Natural killer cell (primary cell): Measurements from ENCODE around the gene SNAP29. TPM values are rescaled to one million over a fixed set of nuclear protein-coding genes. Genes with fewer than 3 reads are reported as not detected.

ENCODE experiments used
- ATAC-seq, 3 donors: fragments of 150-1000 bp in 2 of 3; fragments of 200-7000 bp in 1 of 3; cut with Tn5 transposase; 1 replicate in 1 of 3; 2 replicates in 2 of 3; pipeline ENCODE4 v1.10.0; 2021; ENCODE audit warnings: mild to moderate bottlenecking in 2 of 3, moderate library complexity in 2 of 3
- DNase-seq, 2 donors: peaks; one replicate each; pipeline versions ENCODE4 v3.0.0 to v3.0.0-alpha.2; 2013 to 2021; ENCODE audit warnings: mixed read lengths in 1 of 2
- H3K27ac ChIP-seq: one replicate; pipeline ENCODE4 v1.5.1; 2013; ENCODE audit warnings: mild to moderate bottlenecking, low read length
- H3K27me3 ChIP-seq: one replicate; pipeline ENCODE4 v1.6.1; 2013; ENCODE audit warnings: low read length; ENCODE audit not compliant: control insufficient read depth, insufficient read depth
- H3K36me3 ChIP-seq: one replicate; pipeline ENCODE4 v1.6.1; 2013; ENCODE audit warnings: low read length; ENCODE audit not compliant: control insufficient read depth, insufficient read depth
- H3K4me1 ChIP-seq: one replicate; pipeline ENCODE4 v1.6.1; 2013; ENCODE audit warnings: low read length; ENCODE audit not compliant: control insufficient read depth, insufficient read depth
- H3K4me3 ChIP-seq: one replicate; pipeline ENCODE4 v1.5.1; 2013; ENCODE audit warnings: low read length
- H3K9me3 ChIP-seq: one replicate; pipeline ENCODE4 v1.6.1; 2013; ENCODE audit warnings: low read length; ENCODE audit not compliant: control insufficient read depth, insufficient read depth
- H3K27ac Mint-ChIP-seq, 2 donors: one replicate each; pipeline ENCODE4 v1.8.0; 2022; ENCODE audit warnings: mild to moderate bottlenecking in 2 of 2, mixed read lengths in 2 of 2, moderate library complexity in 1 of 2
- H3K27me3 Mint-ChIP-seq, 2 donors: one replicate each; pipeline ENCODE4 v1.8.0; 2022; ENCODE audit warnings: low read depth in 2 of 2, mixed read lengths in 2 of 2
- H3K36me3 Mint-ChIP-seq: one replicate; pipeline ENCODE4 v1.8.0; 2022; ENCODE audit warnings: mixed read lengths
- H3K4me1 Mint-ChIP-seq, 2 donors: one replicate each; pipeline ENCODE4 v1.8.0; 2022; ENCODE audit warnings: mixed read lengths in 2 of 2
- H3K4me3 Mint-ChIP-seq: one replicate; pipeline ENCODE4 v1.8.0; 2022; ENCODE audit warnings: mild to moderate bottlenecking, moderate library complexity, mixed read lengths
- H3K9me3 Mint-ChIP-seq, 2 donors: one replicate each; pipeline ENCODE4 v1.8.0; 2022; ENCODE audit warnings: mixed read lengths in 2 of 2
- CTCF ChIP-seq: fragments of 200-600 bp; IDR thresholded peaks from one replicate; pipeline ENCODE4 v1.8.0; 2022; ENCODE audit warnings: antibody characterized with exemption
- WGBS: methylation state at CpG from one replicate; pipeline ENCODE4 v1.1.7; 2013; ENCODE audit warnings: missing lambda C conversion rate; ENCODE audit not compliant: insufficient coverage; 5-methylcytosine and 5-hydroxymethylcytosine counted together
- intact Hi-C: fragments of 100-400 bp; cut with micrococcal nuclease; formaldehyde crosslinking; loops from one replicate; pipeline ENCODE4 v1.14.2; 2022
- total RNA-seq, 4 donors: library from RNA; stranded (reverse); fragments of 120-200 nt in 1 of 4; gene quantifications; one replicate each; pipeline versions ENCODE4 v1.2.3 to v1.2.4, GENCODE V29; 2013 to 2022

SNAP29 gene
- 10 to 100 TPM; 35.1 to 40.3 (median 36.8) TPM for total RNA-seq
- 28.8 TPM for total RNA-seq (2013)

DNA sequence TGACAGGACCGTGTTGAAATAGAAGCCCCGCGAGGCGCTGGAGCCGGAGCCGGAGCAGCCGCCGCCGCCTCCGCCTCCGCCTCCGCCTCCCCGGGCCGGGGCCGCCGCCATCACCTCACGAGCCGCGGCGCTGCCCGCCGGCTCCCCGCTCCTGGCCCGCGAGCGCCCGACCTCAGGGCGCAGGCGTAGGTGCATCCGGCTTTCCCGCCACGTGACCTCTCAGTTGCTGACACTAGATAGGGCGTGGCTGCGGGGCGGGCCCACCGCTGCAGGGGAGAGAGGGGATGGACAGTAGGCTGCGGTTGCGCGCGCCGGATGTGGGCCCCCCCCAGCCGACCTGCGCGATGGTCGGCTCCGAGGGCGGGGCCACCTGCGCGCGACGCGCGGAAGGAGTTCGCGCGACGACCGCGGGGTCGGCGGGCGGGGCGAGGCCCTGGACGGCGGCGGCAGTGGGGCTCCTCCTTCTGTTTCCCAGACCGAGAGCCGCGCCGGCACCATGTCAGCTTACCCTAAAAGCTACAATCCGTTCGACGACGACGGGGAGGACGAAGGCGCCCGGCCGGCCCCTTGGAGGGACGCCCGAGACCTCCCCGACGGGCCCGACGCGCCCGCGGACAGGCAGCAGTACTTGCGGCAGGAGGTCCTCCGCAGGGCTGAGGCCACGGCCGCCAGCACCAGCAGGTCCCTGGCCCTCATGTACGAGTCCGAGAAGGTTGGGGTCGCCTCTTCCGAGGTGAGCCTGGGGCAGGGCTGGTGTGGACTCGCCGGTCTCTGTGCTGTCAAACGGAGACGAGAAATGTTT, at the start of gene SNAP29, which contains the start of gene PI4KA:
TSS of gene SNAP29 (plus strand) at position 393 of the 802 bp plus-strand sequence. CDS start at position 497, 104 bp downstream.
TSS of gene PI4KA (minus strand) at position 197 of the 802 bp plus-strand sequence. CDS start at position 111, 86 bp downstream.
- Histone ChIP-seq H3K36me3 (peaks cover 2% of the 10 kb centered on the region), H3K4me1 (peaks cover 59% of the 10 kb centered on the region), H3K4me3 (peak within 1 kb of the TSS; percentile 97), H3K9me3 (no peaks in the 10 kb centered on the region), H3K27ac (peak within 1 kb of the TSS; percentile 86), H3K27me3 (no peaks in the 10 kb centered on the region)
- Mint-ChIP-seq H3K4me3 (peak within 1 kb of the TSS; percentile 94), H3K27ac (peak within 1 kb of the TSS; percentile 89 to 92), H3K9me3 (no peaks in the 10 kb centered on the region), H3K36me3 (no peaks in the 10 kb centered on the region), H3K27me3 (no peaks in the 10 kb centered on the region), H3K4me1 (peaks cover 56 to 73% of the 10 kb centered on the region in 2 donors)
- ATAC-seq (peak; percentile 89 to 97 (median 91)), DNase-seq (peak; percentile 97 to 98)
- WGBS = under 1% methylated on average over 100 of the region's 100 CpGs
- intact Hi-C loops = loop anchor here (1.0 kb wide), 1 partner anchor 58 kb away; the partner anchor contains the start of gene CRKL
- no peak for TF ChIP-seq CTCF

- no peak overlapping the region for H3K4me3 Mint-ChIP-seq
- ATAC-seq (no peak), DNase-seq (no peak)
- H3K4me1 ChIP-seq = no peaks in the 10 kb centered on the region
- H3K27ac ChIP-seq = no peak overlapping the region
- no peaks in the 10 kb centered on the region for H3K27me3 ChIP-seq
- no peak for TF ChIP-seq CTCF
- peaks cover 10 to 12% of the 10 kb centered on the region in 2 donors for H3K4me1 Mint-ChIP-seq
- 81% methylated on average over 6 of the region's 6 CpGs for WGBS
- intact Hi-C loops = no loop called here
- H3K36me3 ChIP-seq = peaks cover 64% of the 10 kb centered on the region
- H3K27ac Mint-ChIP-seq = no peak overlapping the region
- no peaks in the 10 kb centered on the region for H3K9me3 ChIP-seq
- no peaks in the 10 kb centered on the region for H3K27me3 Mint-ChIP-seq
- H3K36me3 Mint-ChIP-seq = no peaks in the 10 kb centered on the region
- H3K4me3 ChIP-seq = no peak overlapping the region
- no peaks in the 10 kb centered on the region for H3K9me3 Mint-ChIP-seq
Observed at GRCh38 chr22:20809538-20810185, 49.1 kb upstream of the SNAP29 start.

DNA sequence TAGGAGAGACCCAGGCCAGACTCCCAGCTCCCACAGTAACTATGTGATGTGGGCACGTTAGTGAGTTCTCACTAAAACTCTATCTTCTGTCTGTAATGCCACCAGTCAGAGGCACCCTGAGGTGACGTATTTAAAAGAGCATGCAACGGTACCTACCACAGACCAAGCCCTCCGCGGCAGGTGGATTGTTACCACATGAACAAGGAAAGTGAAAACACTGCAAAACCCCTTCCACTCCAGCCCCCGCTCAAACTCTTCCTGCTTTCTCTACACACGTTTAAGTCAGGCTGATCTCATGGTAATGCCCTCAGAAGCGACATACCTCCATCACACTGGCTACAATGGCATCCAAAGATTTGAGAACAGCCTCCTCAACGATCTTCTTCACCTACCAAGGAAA, 48.2 kb upstream of the SNAP29 start:
- Histone ChIP-seq H3K36me3 (peaks cover 59% of the 10 kb centered on the region), H3K27me3 (no peaks in the 10 kb centered on the region), H3K9me3 (no peaks in the 10 kb centered on the region), H3K4me1 (no peaks in the 10 kb centered on the region), H3K27ac (peak overlapping the region; percentile 29), H3K4me3 (no peak overlapping the region)
- peak in 1 of 2 donors; percentile 73 for DNase-seq
- intact Hi-C loops = no loop called here
- Mint-ChIP-seq H3K4me1 (peaks cover 10 to 12% of the 10 kb centered on the region in 2 donors), H3K9me3 (no peaks in the 10 kb centered on the region), H3K27me3 (no peaks in the 10 kb centered on the region), H3K4me3 (no peak overlapping the region), H3K27ac (peak overlapping the region; percentile 58 to 76), H3K36me3 (peaks cover 5% of the 10 kb centered on the region)
- ATAC-seq = peak in 2 of 3 donors; percentile 24 to 40
- WGBS = 54% methylated on average over 9 of the region's 9 CpGs
- no peak for TF ChIP-seq CTCF
